ENCODE data around the gene PHRF1.

The PHRF1 gene

DNA sequence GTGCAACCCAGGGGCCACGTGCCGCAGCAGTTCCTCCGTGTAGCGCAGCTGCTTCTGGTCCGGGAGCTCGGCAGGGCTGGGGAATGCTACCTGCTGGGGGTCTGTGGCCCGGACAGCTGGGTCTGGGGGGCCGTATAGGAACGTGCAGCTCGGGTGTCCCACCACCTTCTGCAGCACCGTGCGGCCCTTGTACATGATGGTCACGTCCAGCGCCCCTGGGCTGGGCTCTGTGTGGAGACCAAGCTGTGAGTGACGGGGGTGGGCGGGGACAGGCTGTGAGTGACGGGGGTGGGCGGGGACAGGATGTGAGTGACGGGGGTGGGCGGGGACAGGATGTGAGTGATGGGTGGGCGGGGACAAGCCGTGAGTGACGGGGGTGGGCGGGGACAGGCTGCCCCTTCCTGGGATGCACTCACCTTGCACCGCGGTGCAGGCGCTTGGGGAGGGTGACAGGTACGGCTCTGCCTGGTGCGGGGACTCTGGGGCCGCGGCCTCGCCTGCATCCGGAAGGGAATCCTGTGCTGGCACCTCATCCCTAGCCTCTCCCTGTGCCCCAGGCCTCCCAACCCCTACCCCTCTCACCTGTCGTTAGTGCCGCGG is 37.2 kb downstream of the PHRF1 start:
- no peak for DNase-seq (ENCODE audit: extremely low read depth, low read depth)
- TF ChIP-seq CTCF (IDR thresholded peaks at IDR 0.05; ENCODE audit: low read depth, low read length), result no peak

GRCh38 chr11:614021-614622 is 37.9 kb downstream of the PHRF1 start:
- TF ChIP-seq CTCF (IDR thresholded peaks at IDR 0.05; ENCODE audit: low read depth, low read length), result no peak
- DNase-seq (ENCODE audit: extremely low read depth, low read depth), result no peak

DNA sequence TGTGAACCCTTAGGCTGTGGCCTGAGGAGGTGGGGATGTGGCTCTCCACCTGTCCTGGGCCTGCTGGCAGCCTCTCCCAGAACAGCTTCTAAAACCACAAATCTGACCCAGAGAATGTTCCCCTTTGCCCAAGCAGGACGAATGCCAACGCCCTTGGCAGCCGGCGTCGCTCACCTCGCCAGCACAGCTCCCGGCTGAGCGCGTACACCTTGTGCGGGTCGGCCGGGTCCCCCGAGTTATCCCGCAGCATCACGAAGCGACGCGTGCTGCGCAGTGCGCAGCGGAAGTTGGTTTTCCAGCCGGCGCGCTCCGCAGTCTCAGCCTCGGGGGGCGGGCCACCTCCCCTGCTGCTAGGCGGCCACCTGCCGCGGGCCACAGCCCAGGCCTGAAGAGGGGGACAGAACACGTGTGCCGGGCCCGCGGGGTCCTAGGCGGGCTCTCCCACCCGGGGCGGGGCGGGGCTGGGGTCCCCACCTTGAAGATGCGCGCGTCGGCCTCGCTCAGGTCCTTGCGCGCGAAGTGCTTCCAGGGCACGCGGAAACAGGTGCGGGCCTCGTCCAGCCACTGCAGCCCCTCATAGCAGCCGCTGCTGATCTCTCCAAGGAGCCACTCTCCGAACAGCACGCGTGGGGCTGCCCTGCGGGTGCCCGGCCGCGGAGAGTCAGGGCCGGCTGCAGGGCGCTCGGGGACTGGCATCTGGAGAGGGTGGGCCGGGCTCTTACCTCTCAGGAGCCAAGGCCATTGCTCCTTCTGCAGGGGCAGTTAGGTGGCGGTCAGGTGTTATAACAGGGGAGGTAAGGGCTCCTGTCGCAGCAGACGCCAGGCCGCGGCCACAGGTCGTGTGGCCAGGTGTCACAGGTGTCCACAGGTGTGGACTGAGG is 38.6 kb downstream of the PHRF1 start:
- TF ChIP-seq CTCF (IDR thresholded peaks at IDR 0.05; ENCODE audit: low read depth, low read length), result no peak
- DNase-seq (ENCODE audit: extremely low read depth, low read depth), result no peak

GRCh38 chr11:615504-616319 is 39.4 kb downstream of the PHRF1 start, which contains the start of gene IRF7:
IRF7 (minus strand) TSS chr11:615950; CDS start chr11:615364, 586 bp downstream.
- no peak for TF ChIP-seq CTCF (IDR thresholded peaks at IDR 0.05; ENCODE audit: low read depth, low read length)
- peak; percentile 64 for DNase-seq (ENCODE audit: extremely low read depth, low read depth)

DNA sequence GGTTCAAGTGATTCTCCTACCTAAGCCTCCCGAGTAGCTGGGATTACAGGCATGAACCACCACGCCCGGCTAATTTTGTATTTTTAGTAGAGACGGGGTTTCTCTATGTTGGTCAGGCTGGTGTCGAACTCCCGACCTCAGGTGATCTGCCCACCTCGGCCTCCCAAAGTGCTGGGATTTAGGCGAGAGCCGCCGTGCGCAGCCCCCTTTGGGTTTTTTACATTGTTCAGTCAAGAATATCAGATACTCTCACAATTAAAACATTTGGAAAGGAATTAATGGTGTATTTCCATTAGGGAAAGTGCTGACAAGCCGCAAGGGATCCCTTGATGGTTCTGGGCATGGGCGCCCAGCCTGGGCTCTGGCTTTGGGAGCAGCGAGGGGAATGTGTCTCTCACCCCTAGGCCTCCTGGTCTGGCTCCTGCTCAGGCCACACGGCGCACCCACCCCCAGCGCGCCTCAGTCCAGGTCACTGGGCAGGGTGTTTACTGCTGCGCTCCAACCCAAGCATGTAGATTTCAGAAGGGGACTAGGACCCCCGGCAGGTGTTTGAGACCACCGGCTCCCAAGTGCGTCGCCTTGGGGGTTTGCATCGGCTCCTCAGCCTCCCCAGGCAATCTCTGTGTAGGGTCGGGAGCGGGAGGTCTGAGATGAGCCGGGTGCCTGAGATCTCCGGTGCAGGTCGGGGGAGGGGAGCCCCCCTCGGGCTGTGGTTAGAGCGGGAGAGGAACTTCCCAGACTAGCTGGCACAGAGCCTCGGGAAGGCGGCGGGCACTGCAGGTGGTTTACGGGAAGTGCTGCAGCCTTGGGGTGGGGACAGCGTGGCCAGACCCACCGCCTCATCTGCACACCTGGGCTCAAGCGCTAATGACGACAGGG is 40.3 kb downstream of the PHRF1 start:
- TF ChIP-seq CTCF (IDR thresholded peaks at IDR 0.05; ENCODE audit: low read depth, low read length), result no peak
- DNase-seq (ENCODE audit: extremely low read depth, low read depth), result no peak

GRCh38 chr11:617199-617911 is 41.1 kb downstream of the PHRF1 start:
- no peak for DNase-seq (ENCODE audit: extremely low read depth, low read depth)

More at GRCh38 chr11:617199-617911, 41.1 kb downstream of the PHRF1 start:
- TF ChIP-seq CTCF (IDR thresholded peaks at IDR 0.05; ENCODE audit: low read depth, low read length), result no peak
